Endothelial cell of umbilical vein (primary cell): ENCODE data around the gene DDX24.

Experiments used
- EZH2 ChIP-seq: IDR thresholded peaks from 2 replicates; pipeline ENCODE4 v1.6.1; 2012; ENCODE audit warnings: borderline replicate concordance, low read depth, mild to moderate bottlenecking, moderate library complexity, low read length, inconsistent platforms; ENCODE audit not compliant: severe bottlenecking
- FOS ChIP-seq: IDR thresholded peaks from 2 replicates; pipeline ENCODE4 v1.6.1; 2011; ENCODE audit warnings: mild to moderate bottlenecking, low read length, moderate library complexity, borderline replicate concordance; ENCODE audit not compliant: insufficient read depth
- JUN ChIP-seq: IDR thresholded peaks from 2 replicates; pipeline ENCODE4 v1.6.1; 2011; ENCODE audit warnings: borderline replicate concordance, low read depth; ENCODE audit not compliant: insufficient read length, insufficient read depth
- POLR2A ChIP-seq: IDR thresholded peaks from 2 replicates; pipeline ENCODE4 v1.6.1; 2012; ENCODE audit warnings: low read depth, mild to moderate bottlenecking, control low read depth, low read length
- POLR2AphosphoS5 ChIP-seq: IDR thresholded peaks from 2 replicates; pipeline ENCODE4 v1.6.1; 2012; ENCODE audit warnings: low read depth, mild to moderate bottlenecking, control low read depth, low read length, moderate library complexity; ENCODE audit not compliant: insufficient read depth
- TF ChIP-seq, protein P1 (sequence below), 2 donors: IDR thresholded peaks; 1 replicate in 1 of 2; 2 replicates in 1 of 2; pipeline ENCODE4 v1.5.1; 2011; ENCODE audit warnings: low read length in 2 of 2, mild to moderate bottlenecking in 2 of 2, moderate library complexity in 2 of 2, control low read depth in 1 of 2, inconsistent platforms in 1 of 2, low read depth in 1 of 2; ENCODE audit not compliant: insufficient read depth in 1 of 2; ENCODE audit errors: extremely low read depth in 1 of 2
- TF ChIP-seq, protein P2 (sequence below): IDR thresholded peaks from 2 replicates; pipeline ENCODE4 v1.6.1; 2011; ENCODE audit not compliant: insufficient read depth, insufficient read length

DNA sequence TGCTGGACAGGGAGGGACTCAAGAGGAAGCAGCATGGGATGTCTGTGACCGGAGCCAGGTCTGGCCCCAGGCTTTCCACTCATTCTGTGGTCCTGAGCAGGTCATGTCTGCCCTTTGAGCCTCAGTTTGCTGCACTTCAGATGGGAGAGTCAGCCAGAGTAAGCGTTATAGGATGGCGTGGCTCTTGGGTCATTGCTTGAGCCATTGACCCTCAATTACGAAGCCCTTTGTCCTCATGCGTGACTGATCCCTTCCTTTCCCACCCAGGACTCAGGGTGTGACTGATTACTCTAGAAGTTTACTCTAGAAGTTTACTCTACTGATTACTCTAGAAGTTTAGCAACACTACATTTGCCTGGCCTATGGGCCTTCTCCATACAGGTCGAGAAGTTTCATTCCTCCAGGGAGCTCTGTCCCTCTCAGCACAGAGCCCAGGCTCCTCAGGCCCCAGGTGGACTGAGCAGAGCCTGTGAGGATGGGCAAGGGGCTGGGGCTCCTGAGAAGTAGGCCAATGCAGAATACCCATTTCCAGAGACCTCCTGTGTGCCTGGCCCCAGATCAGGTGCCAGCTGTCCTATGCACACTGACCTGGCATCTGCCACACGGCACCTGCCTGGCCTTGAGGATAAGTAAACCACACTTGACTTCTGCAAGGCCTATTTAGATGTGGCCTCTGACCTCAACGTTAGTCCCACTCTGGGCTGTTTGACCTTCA is 21.9 kb upstream of the DDX24 start:
- TF ChIP-seq, protein P1, sequence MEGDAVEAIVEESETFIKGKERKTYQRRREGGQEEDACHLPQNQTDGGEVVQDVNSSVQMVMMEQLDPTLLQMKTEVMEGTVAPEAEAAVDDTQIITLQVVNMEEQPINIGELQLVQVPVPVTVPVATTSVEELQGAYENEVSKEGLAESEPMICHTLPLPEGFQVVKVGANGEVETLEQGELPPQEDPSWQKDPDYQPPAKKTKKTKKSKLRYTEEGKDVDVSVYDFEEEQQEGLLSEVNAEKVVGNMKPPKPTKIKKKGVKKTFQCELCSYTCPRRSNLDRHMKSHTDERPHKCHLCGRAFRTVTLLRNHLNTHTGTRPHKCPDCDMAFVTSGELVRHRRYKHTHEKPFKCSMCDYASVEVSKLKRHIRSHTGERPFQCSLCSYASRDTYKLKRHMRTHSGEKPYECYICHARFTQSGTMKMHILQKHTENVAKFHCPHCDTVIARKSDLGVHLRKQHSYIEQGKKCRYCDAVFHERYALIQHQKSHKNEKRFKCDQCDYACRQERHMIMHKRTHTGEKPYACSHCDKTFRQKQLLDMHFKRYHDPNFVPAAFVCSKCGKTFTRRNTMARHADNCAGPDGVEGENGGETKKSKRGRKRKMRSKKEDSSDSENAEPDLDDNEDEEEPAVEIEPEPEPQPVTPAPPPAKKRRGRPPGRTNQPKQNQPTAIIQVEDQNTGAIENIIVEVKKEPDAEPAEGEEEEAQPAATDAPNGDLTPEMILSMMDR (IDR thresholded peaks at IDR 0.05; ENCODE audit: extremely low read depth in 1 of 2, insufficient read depth in 1 of 2, low read depth in 1 of 2, low read length in 2 of 2): no peak
- TF ChIP-seq, protein P2, sequence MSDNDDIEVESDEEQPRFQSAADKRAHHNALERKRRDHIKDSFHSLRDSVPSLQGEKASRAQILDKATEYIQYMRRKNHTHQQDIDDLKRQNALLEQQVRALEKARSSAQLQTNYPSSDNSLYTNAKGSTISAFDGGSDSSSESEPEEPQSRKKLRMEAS: no peak
- TF ChIP-seq POLR2AphosphoS5 (no peak), POLR2A (no peak), EZH2 (no peak), FOS (no peak), JUN (no peak)
